PC-9 (cell line): Measurements from ENCODE around the gene RHOBTB1.

Source experiments
- EZH2 ChIP-seq: fragments of 200-600 bp; sonication (generic); IDR thresholded peaks from 2 replicates; pipeline ENCODE4 v1.8.0; 2017; ENCODE audit warnings: antibody characterized with exemption, low read depth
- TF ChIP-seq, protein P1 (sequence below): fragments of 200-600 bp; sonication (generic); conservative IDR thresholded peaks from 2 replicates; pipeline ENCODE4 v1.6.1; 2017; ENCODE audit warnings: mixed run types, antibody characterized with exemption, mild to moderate bottlenecking, moderate library complexity

DNA sequence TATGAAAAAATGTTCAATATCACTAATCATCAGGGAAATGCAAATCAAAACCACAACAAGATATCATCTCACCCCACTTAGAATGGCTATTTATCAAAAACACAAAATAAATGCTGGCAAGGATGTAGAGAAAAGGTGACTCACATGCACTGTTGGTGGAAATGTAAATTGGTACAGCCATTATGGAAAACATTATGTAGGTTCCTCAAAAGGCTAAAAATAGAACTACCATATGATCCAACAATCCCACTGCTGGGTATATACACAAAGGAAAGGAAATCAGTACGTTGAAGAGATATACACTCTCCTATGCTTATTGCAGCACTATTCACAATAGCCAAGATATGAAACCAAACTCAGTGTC lies 115.5 kb downstream of the RHOBTB1 start:
- no peak for TF ChIP-seq EZH2
- TF ChIP-seq, protein P1, sequence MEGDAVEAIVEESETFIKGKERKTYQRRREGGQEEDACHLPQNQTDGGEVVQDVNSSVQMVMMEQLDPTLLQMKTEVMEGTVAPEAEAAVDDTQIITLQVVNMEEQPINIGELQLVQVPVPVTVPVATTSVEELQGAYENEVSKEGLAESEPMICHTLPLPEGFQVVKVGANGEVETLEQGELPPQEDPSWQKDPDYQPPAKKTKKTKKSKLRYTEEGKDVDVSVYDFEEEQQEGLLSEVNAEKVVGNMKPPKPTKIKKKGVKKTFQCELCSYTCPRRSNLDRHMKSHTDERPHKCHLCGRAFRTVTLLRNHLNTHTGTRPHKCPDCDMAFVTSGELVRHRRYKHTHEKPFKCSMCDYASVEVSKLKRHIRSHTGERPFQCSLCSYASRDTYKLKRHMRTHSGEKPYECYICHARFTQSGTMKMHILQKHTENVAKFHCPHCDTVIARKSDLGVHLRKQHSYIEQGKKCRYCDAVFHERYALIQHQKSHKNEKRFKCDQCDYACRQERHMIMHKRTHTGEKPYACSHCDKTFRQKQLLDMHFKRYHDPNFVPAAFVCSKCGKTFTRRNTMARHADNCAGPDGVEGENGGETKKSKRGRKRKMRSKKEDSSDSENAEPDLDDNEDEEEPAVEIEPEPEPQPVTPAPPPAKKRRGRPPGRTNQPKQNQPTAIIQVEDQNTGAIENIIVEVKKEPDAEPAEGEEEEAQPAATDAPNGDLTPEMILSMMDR, result no peak
